Mucosa of descending colon (tissue), 3 donors: ENCODE results near the gene FLT1. TPM values are rescaled to one million over a fixed set of nuclear protein-coding genes. Genes with fewer than 3 reads are reported as not detected.

ENCODE experiments used
- ATAC-seq: fragments of 200-7000 bp; cut with Tn5 transposase; one replicate; pipeline ENCODE4 v1.9.1; 2020; ENCODE audit warnings: mild to moderate bottlenecking, moderate library complexity
- DNase-seq, 3 donors: peaks; one replicate each; pipeline ENCODE4 v3.0.0-alpha.2; 2020
- H3K36me3 ChIP-seq: fragments of 200-600 bp; one replicate; pipeline ENCODE4 v1.8.0; 2021; ENCODE audit warnings: low read depth, mild to moderate bottlenecking
- H3K4me1 ChIP-seq: fragments of 200-600 bp; one replicate; pipeline ENCODE4 v1.8.0; 2021; ENCODE audit warnings: low read depth, mild to moderate bottlenecking
- H3K4me3 ChIP-seq: fragments of 200-600 bp; one replicate; pipeline ENCODE4 v1.8.0; 2021; ENCODE audit warnings: mild to moderate bottlenecking
- H3K9me3 ChIP-seq: fragments of 200-600 bp; one replicate; pipeline ENCODE4 v1.8.0; 2021; ENCODE audit warnings: mild to moderate bottlenecking
- intact Hi-C, 2 donors: fragments of 100-400 bp; cut with DNase I in 1 of 2; cut with micrococcal nuclease in 1 of 2; formaldehyde crosslinking; loops; one replicate each; pipeline versions ENCODE4 v1.11.0 to v1.11.1; 2022; cut with DNase I, micrococcal nuclease
- total RNA-seq, 3 donors: library from RNA; stranded (reverse); fragmentation: NEBNext Ultra II Directional in 2 of 3; extraction: Animal tissue kit (Norgen Biotek cat#: 25700) in 2 of 3; gene quantifications; one replicate each; pipeline versions ENCODE4 v1.2.1 to v1.2.4, GENCODE V29; 2021 to 2023
- TF ChIP-seq, protein P1 (sequence below): fragments of 200-600 bp; IDR thresholded peaks from one replicate; pipeline ENCODE4 v1.8.0; 2022; ENCODE audit warnings: antibody characterized with exemption, mild to moderate bottlenecking
- donor health status: DM: no; HTN: no; CAD: no; lungs with moderate emphysema.
- donor health status: DM: no; HTN: no; CAD: no.
- donor health status: DM: no; HTN: yes; CAD: no.

FLT1 gene
- total RNA-seq, 3 donors from 2014 or later, result 3.8 to 9.2 (median 4.0) TPM

DNA sequence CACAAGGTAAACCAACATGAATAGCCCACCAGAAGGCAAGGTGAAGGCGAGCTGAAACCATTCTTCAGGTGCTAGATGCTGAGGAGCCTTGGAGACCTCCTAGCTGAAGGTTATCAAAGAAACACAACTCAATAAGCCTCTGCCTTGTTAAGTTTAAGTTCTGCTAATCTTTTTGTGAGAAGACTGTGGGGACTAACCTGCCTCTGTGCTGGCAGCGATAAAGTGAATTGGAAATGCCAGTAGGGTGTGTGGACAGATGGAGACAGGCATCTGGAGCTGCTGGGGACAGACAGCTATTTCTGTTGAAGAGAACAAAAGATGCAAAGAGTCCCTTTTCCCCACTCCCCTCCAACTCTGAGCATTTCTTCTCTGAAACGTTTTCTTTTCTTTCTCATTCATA, 33.5 kb upstream of the FLT1 start:
- intact Hi-C loops, result loop anchor here in 1 of 2 donors (5.0 kb wide), 1 partner anchor 109 kb away; no protein-coding TSS in a partner anchor
- Histone ChIP-seq H3K4me1 (peaks cover 14% of the 10 kb centered on the region), H3K36me3 (no peaks in the 10 kb centered on the region), H3K4me3 (no peak overlapping the region), H3K9me3 (no peaks in the 10 kb centered on the region)
- ATAC-seq (no peak), DNase-seq (no peak)
- TF ChIP-seq, protein P1, sequence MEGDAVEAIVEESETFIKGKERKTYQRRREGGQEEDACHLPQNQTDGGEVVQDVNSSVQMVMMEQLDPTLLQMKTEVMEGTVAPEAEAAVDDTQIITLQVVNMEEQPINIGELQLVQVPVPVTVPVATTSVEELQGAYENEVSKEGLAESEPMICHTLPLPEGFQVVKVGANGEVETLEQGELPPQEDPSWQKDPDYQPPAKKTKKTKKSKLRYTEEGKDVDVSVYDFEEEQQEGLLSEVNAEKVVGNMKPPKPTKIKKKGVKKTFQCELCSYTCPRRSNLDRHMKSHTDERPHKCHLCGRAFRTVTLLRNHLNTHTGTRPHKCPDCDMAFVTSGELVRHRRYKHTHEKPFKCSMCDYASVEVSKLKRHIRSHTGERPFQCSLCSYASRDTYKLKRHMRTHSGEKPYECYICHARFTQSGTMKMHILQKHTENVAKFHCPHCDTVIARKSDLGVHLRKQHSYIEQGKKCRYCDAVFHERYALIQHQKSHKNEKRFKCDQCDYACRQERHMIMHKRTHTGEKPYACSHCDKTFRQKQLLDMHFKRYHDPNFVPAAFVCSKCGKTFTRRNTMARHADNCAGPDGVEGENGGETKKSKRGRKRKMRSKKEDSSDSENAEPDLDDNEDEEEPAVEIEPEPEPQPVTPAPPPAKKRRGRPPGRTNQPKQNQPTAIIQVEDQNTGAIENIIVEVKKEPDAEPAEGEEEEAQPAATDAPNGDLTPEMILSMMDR, result no peak

DNA sequence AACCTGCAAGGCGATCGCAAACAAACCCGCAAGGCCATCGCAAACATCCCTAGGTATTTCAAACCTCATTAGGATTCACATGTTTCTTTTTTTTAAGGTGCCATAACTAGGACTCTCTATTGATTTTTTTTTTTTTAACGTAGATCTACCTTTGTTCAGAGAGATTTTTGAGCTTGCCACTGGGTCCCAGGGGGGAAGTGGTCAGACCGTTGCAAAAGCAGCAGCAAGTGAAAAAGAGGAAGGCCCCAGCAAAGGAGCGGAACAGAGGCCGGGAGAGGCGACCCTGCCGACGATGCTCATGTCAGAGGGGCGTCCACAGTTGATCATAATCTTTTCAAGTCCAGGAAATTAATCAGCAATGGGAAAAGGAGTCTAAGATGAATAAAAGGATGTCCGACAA, 32.7 kb upstream of the FLT1 start:
- TF ChIP-seq, protein P1, result no peak
- ATAC-seq, result no peak
- Histone ChIP-seq H3K36me3 (no peaks in the 10 kb centered on the region), H3K4me3 (no peak overlapping the region), H3K4me1 (peaks cover 14% of the 10 kb centered on the region), H3K9me3 (no peaks in the 10 kb centered on the region)
- intact Hi-C loops, result loop anchor here in 1 of 2 donors (5.0 kb wide), 1 partner anchor 110 kb away; no protein-coding TSS in a partner anchor
- no peak for DNase-seq

DNA sequence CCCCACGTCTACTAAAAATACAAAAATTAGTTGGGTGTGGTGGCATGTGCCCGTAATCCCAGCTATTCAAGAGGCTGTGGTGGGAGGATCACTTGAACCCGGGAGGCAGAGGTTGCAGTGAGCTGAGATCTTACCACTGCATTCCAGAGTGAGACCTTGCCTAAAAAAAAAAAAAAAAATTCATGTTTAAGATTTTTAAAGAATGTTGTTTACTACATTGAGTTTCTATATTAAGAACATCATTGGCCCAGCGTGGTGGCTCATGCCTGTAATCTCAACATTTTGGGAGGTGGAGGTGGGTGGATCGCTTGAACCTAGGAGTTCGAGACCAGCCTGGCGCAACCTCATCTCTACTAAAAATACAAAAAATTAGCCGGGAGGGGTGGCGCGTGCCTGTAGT, 31.9 kb upstream of the FLT1 start:
- Histone ChIP-seq H3K4me3 (no peak overlapping the region), H3K4me1 (peaks cover 12% of the 10 kb centered on the region), H3K36me3 (no peaks in the 10 kb centered on the region), H3K9me3 (no peaks in the 10 kb centered on the region)
- DNase-seq, result no peak
- ATAC-seq, result no peak
- intact Hi-C loops, result loop anchor here in 1 of 2 donors (5.0 kb wide), 1 partner anchor 110 kb away; no protein-coding TSS in a partner anchor
- TF ChIP-seq, protein P1, result no peak

DNA sequence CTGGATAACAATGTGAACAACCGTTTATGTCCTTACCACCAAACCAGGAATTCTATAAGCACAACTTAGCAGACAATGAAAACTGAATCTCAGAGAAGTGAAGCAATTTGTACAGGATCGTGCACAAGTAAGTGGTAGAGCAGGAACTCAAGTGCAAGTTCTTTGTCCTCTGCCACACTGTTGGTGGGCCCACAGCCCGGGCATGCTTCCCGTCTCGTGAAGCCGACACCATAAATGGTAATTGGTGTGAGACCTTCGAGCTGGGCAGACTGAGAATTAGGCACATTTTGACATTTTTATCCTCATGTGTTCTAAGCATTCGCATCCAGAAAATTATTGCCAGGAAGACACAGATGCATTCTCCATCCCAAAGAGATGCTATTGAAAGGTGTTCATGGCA, 27.9 kb upstream of the FLT1 start:
- no peaks in the 10 kb centered on the region for H3K36me3 ChIP-seq
- no peaks in the 10 kb centered on the region for H3K9me3 ChIP-seq
- DNase-seq, result no peak
- intact Hi-C loops, result no loop called here
- no peak overlapping the region for H3K4me3 ChIP-seq
- TF ChIP-seq, protein P1, result no peak
- no peak for ATAC-seq
- H3K4me1 ChIP-seq, result no peaks in the 10 kb centered on the region

DNA sequence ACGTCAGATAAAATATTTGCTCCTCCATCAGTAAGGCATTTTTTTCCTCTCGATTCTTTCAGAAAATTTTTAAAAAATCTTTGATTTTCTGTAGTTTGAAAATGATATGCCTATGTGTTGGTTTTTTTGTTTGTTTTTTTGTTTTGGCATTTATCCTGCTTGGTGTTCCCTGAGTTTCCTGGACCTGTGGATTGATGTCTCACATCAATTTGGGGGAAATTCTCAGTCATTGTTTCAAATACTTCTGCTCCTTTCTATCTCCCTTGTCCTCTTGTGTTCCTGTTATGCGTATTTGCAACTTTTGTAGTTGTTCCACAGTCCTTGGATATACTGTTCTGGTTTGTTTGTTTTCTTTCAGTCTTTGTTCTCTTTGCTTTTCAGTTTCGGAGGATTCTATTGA, 18.8 kb upstream of the FLT1 start:
- Histone ChIP-seq H3K4me3 (no peak overlapping the region), H3K9me3 (no peaks in the 10 kb centered on the region), H3K4me1 (no peaks in the 10 kb centered on the region), H3K36me3 (no peaks in the 10 kb centered on the region)
- intact Hi-C loops, result no loop called here
- TF ChIP-seq, protein P1, result no peak
- ATAC-seq (no peak), DNase-seq (no peak)

DNA sequence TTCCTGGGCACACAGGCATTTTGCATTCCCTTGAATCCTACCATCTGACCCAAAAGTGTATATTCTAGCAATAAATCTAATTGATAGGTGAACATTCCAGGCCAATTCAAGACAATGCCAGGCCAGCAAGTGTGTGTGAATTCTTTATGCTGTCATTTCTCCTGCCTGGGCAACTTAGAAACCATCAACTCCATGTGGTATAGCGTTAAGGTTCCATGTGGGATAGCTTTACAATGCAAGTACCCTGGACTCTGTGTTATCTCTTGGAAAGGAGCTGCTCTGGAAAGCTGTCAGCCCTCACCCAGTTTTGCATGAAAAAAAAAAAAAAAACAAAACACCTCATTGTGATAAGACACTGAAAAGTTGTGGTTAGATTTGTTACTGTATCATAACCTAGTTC, 15.6 kb upstream of the FLT1 start:
- DNase-seq, result no peak
- Histone ChIP-seq H3K4me1 (no peaks in the 10 kb centered on the region), H3K9me3 (no peaks in the 10 kb centered on the region), H3K4me3 (no peak overlapping the region), H3K36me3 (no peaks in the 10 kb centered on the region)
- ATAC-seq, result no peak
- TF ChIP-seq, protein P1, result no peak
- intact Hi-C loops, result no loop called here
